PC-3 (cell line): ENCODE measurements around the gene CIROP.

Source experiments
- EZH2 ChIP-seq: fragments of 300-600 bp; sonication (generic); IDR thresholded peaks from one replicate; pipeline ENCODE4 v1.6.1; 2017; ENCODE audit warnings: antibody characterized with exemption, mild to moderate bottlenecking, low read length; ENCODE audit not compliant: unreplicated experiment
- EZH2phosphoT487 ChIP-seq: fragments of 300-600 bp; sonication (generic); IDR thresholded peaks from 2 replicates; pipeline ENCODE4 v1.6.1; 2018; ENCODE audit warnings: mild to moderate bottlenecking, antibody characterized with exemption, low read length, borderline replicate concordance
- TF ChIP-seq, protein P1 (sequence below): fragments of 300-600 bp; sonication (generic); conservative IDR thresholded peaks from 2 replicates; pipeline ENCODE4 v1.5.1; 2017; ENCODE audit warnings: antibody characterized with exemption, low read depth, mild to moderate bottlenecking, low read length

DNA sequence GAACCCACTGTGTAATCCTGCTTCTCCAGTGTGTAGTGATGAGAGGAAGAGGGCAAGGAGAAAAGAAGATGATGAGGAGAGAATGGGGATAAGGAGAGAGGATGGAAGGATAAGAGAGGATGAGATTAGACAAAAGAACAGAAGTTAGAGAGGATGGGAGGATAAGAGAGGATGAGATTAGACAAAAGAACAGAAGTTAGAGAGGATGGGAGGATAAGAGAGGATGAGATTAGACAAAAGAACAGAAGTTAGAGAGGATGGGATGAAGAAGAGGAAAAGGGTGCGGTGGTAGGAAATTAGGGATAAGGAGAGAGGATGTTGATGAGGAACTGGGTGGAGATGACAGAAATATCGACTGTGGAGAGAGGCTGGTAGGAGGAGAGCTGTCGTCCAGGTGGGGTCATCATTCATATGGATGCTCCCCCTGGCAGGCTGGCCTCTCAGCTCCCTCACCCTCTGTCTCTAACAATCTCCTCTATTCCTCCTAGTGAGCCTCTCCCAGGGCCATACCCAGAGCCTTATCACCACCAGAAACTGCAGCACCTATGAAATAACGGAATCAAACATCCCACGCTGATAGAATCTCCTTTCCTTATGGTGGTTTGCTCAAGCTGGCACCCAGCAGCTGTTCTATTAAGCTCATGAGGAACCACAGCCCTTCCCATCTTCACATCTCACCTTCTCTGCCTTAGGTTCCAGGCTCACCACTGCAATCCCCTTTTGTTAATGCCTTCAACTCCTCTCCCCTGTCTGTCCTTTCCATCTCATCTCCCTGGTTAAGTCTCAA, 6.0 kb upstream of the CIROP start:
- TF ChIP-seq, protein P1, sequence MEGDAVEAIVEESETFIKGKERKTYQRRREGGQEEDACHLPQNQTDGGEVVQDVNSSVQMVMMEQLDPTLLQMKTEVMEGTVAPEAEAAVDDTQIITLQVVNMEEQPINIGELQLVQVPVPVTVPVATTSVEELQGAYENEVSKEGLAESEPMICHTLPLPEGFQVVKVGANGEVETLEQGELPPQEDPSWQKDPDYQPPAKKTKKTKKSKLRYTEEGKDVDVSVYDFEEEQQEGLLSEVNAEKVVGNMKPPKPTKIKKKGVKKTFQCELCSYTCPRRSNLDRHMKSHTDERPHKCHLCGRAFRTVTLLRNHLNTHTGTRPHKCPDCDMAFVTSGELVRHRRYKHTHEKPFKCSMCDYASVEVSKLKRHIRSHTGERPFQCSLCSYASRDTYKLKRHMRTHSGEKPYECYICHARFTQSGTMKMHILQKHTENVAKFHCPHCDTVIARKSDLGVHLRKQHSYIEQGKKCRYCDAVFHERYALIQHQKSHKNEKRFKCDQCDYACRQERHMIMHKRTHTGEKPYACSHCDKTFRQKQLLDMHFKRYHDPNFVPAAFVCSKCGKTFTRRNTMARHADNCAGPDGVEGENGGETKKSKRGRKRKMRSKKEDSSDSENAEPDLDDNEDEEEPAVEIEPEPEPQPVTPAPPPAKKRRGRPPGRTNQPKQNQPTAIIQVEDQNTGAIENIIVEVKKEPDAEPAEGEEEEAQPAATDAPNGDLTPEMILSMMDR: no peak
- TF ChIP-seq EZH2 (no peak), EZH2phosphoT487 (no peak)
